Psoas muscle (tissue), 8 donors: ENCODE measurements around the gene COL5A2. TPM values are rescaled to one million over a fixed set of nuclear protein-coding genes. Genes with fewer than 3 reads are reported as not detected.

Experiments used
- ATAC-seq, 4 donors: fragments of 200-7000 bp; cut with Tn5 transposase; one replicate each; pipeline ENCODE4 v1.9.1; 2020; ENCODE audit warnings: moderate library complexity in 3 of 4, mild to moderate bottlenecking in 2 of 4
- DNase-seq, 2 donors: peaks; one replicate each; pipeline ENCODE4 v3.0.0-alpha.2; 2020
- H3K27ac ChIP-seq: fragments of 200-600 bp; one replicate; pipeline ENCODE4 v1.8.0; 2022
- H3K27me3 ChIP-seq, 3 donors: fragments of 200-600 bp in 1 of 3; one replicate each; pipeline versions ENCODE4 v1.6.1 to v1.8.0; 2013 to 2022; ENCODE audit warnings: low read length in 2 of 3, mild to moderate bottlenecking in 2 of 3, moderate library complexity in 1 of 3; ENCODE audit not compliant: insufficient read depth in 3 of 3
- H3K36me3 ChIP-seq, 2 donors: fragments of 200-600 bp in 1 of 2; one replicate each; pipeline versions ENCODE4 v1.6.1 to v1.8.0; 2013 to 2022; ENCODE audit warnings: low read depth in 1 of 2, mild to moderate bottlenecking in 1 of 2, moderate library complexity in 1 of 2; ENCODE audit not compliant: insufficient read depth in 1 of 2
- H3K4me1 ChIP-seq: fragments of 200-600 bp; one replicate; pipeline ENCODE4 v1.8.0; 2022
- H3K4me3 ChIP-seq: fragments of 200-600 bp; one replicate; pipeline ENCODE4 v1.8.0; 2022; ENCODE audit warnings: mild to moderate bottlenecking
- H3K9me3 ChIP-seq: fragments of 200-600 bp; one replicate; pipeline ENCODE4 v1.8.0; 2022
- WGBS, 3 donors: extraction: QIAGEN DNeasy Blood & Tissue Kit; methylation state at CpG; one replicate each; pipeline versions ENCODE4 v1.1.6 to v1.1.7; 2013; 5-methylcytosine and 5-hydroxymethylcytosine counted together
- intact Hi-C, 2 donors: fragments of 100-400 bp; cut with DNase I; formaldehyde crosslinking; loops; one replicate each; pipeline versions ENCODE4 v1.11.0 to v1.14.2; 2022
- polyA plus RNA-seq, 3 donors: library from polyadenylated mRNA; stranded (reverse); fragments of 200-250 nt; gene quantifications; one replicate each; pipeline ENCODE4 v1.2.3, GENCODE V29; 2013
- total RNA-seq, 4 donors: library from RNA; stranded (reverse); fragmentation: NEBNext Ultra II Directional in 2 of 4; extraction: Animal tissue kit (Norgen Biotek cat#: 25700) in 2 of 4; gene quantifications; one replicate each; pipeline versions ENCODE4 v1.2.1 to v1.2.4, GENCODE V29; 2021 to 2023
- TF ChIP-seq, protein P1 (sequence below): fragments of 200-600 bp; IDR thresholded peaks from one replicate; pipeline ENCODE4 v1.8.0; 2022; ENCODE audit warnings: antibody characterized with exemption
- donor health status: healthy with polysubstance abuse.
- donor health status: DM: no; HTN: no; CAD: no; lungs with moderate emphysema.
- donor health status: Bipolar disorder and iron deficiency.
- donor health status: healthy.
- donor health status: DM: yes; HTN: yes; CAD: no.
- donor health status: DM: no; HTN: no; CAD: no.
- donor health status: DM: no; HTN: no; CAD: no.
- donor health status: DM: yes; HTN: yes; CAD: no.

Gene COL5A2
- total and polyA plus RNA-seq, 7 donors, result 2.3 to 16.8 (median 3.9) TPM

DNA sequence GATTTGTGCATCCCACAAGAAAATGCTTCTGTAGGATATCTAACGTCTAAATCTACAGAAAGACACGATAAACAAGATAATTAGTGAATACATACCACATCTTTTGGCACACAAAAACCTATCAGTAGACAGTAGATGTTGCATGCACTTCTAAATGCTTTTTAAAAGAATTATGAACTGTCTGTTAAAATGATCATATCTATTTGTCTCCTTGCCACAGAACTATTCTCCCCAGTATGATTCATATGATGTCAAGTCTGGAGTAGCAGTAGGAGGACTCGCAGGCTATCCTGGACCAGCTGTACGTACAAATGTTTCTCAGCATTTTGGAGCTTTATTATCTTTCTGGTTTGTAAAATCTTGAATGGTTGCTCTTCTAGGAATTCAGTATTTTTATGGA lies 192.7 kb downstream of the COL5A2 start:
- DNase-seq (no peak), ATAC-seq (no peak)
- H3K27me3 ChIP-seq, result no peaks in the 10 kb centered on the region
- H3K27ac ChIP-seq, result no peak overlapping the region
- TF ChIP-seq, protein P1, sequence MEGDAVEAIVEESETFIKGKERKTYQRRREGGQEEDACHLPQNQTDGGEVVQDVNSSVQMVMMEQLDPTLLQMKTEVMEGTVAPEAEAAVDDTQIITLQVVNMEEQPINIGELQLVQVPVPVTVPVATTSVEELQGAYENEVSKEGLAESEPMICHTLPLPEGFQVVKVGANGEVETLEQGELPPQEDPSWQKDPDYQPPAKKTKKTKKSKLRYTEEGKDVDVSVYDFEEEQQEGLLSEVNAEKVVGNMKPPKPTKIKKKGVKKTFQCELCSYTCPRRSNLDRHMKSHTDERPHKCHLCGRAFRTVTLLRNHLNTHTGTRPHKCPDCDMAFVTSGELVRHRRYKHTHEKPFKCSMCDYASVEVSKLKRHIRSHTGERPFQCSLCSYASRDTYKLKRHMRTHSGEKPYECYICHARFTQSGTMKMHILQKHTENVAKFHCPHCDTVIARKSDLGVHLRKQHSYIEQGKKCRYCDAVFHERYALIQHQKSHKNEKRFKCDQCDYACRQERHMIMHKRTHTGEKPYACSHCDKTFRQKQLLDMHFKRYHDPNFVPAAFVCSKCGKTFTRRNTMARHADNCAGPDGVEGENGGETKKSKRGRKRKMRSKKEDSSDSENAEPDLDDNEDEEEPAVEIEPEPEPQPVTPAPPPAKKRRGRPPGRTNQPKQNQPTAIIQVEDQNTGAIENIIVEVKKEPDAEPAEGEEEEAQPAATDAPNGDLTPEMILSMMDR, result no peak
- 67 to 76% (median 68%) methylated on average over 4 of the region's 4 CpGs for WGBS, 3 donors
- peaks cover 0 to 18% of the 10 kb centered on the region in 2 donors for H3K36me3 ChIP-seq
- no peaks in the 10 kb centered on the region for H3K9me3 ChIP-seq
- no peak overlapping the region for H3K4me3 ChIP-seq
- H3K4me1 ChIP-seq, result no peaks in the 10 kb centered on the region
- intact Hi-C loops, result no loop called here

DNA sequence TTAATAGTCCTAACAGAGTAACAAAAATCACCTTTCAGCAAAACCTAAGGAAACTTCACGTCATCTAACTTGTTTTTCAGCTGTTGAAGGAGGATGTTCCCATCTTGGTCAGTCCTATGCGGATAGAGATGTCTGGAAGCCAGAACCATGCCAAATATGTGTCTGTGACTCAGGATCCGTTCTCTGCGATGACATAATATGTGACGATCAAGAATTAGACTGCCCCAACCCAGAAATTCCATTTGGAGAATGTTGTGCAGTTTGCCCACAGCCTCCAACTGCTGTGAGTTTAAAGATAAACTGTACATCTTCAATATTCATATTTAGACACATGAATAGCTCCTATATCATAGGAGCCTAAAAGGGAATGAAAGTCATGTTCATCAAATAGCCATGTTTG lies 194.9 kb downstream of the COL5A2 start:
- Histone ChIP-seq H3K4me3 (no peak overlapping the region), H3K27me3 (no peaks in the 10 kb centered on the region), H3K4me1 (no peaks in the 10 kb centered on the region), H3K9me3 (no peaks in the 10 kb centered on the region), H3K27ac (peak overlapping the region; percentile 11), H3K36me3 (peaks cover 0 to 16% of the 10 kb centered on the region in 2 donors)
- DNase-seq, result no peak
- 18 to 46% (median 28%) methylated on average over 5 of the region's 5 CpGs for WGBS, 3 donors
- intact Hi-C loops, result no loop called here
- TF ChIP-seq, protein P1, result no peak
- peak; percentile 34 to 77 (median 60) for ATAC-seq

DNA sequence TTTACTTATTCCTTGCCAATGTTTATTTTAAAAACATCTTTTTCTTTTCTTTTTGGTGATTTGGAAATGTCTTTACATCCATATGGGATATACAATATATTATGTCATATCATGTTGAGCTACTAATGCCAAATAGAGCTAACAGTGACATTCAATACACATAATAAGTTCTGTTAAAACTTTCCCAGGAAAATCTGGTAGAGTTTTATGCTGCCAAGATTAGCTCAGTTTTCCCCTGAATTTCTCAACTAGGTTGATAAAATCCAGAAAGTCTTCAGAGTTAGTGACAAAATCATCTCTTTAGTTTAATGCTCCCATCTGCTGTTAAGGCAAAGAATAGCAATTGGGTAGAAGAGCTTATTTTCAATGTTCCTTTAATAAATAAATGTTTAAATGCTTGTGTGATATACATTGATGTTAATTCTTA lies 195.5 kb downstream of the COL5A2 start:
- intact Hi-C loops, result no loop called here
- DNase-seq (no peak), ATAC-seq (peak in 1 of 4 donors; percentile 75)
- H3K4me3 ChIP-seq, result no peak overlapping the region
- TF ChIP-seq, protein P1, result peak; percentile 18
- H3K36me3 ChIP-seq, result peaks cover 0 to 14% of the 10 kb centered on the region in 2 donors
- H3K9me3 ChIP-seq, result no peaks in the 10 kb centered on the region
- H3K4me1 ChIP-seq, result no peaks in the 10 kb centered on the region
- H3K27ac ChIP-seq, result peak overlapping the region; percentile 11
- H3K27me3 ChIP-seq, result no peaks in the 10 kb centered on the region

GRCh38 chr2:188983427-188984064 lies 196.0 kb downstream of the COL5A2 start:
- Histone ChIP-seq H3K9me3 (no peaks in the 10 kb centered on the region), H3K4me3 (no peak overlapping the region), H3K36me3 (peaks cover 0 to 11% of the 10 kb centered on the region in 2 donors), H3K27ac (no peak overlapping the region), H3K27me3 (no peaks in the 10 kb centered on the region), H3K4me1 (no peaks in the 10 kb centered on the region)
- WGBS, 3 donors, result 39 to 76% (median 62%) methylated on average over 4 of the region's 4 CpGs
- TF ChIP-seq, protein P1, result peak; percentile 23
- DNase-seq, result no peak
- intact Hi-C loops, result loop anchor here in 1 of 2 donors (2.0 kb wide), 1 partner anchor 457 kb away; no protein-coding TSS in a partner anchor
- peak in 3 of 4 donors; percentile 13 to 47 (median 30) for ATAC-seq

Other genes with a start within 250 kb of the COL5A2 start
- 10 to 100 TPM; 17.9 to 73.1 (median 45.8) TPM for gene COL3A1, start 205.4 kb downstream of the COL5A2 start, total RNA-seq
- 10 to 100 TPM in 2 of 3 donors, 1 to 10 TPM in 1; 9.4 to 29.0 (median 11.2) TPM for gene COL3A1, start 205.4 kb downstream of the COL5A2 start, polyA plus RNA-seq